Measurements from ENCODE around the gene NINJ2. TPM values are rescaled to one million over a fixed set of nuclear protein-coding genes. Genes with fewer than 3 reads are reported as not detected.

The NINJ2 gene
- total and polyA plus RNA-seq, 10 of the 15 experiments (the other 5 are each of a cell fraction or from before 2014, with no cell fraction given): 8.9 to 51.6 (median 21.3) TPM

- H2AFZ ChIP-seq (ENCODE audit: control insufficient read depth, low read depth, low read length): no peak overlapping the region
- ChIA-PET CTCF (interaction anchor here (1.2 to 2.1 kb wide), 4 partner anchors 20 to 168 kb away, joined by 3 to 7 read pairs (median 4); no protein-coding TSS in a partner anchor), SMC1A (ENCODE audit: uncharacterized antibody, unreplicated experiment) (interaction anchor here (0.9 to 4.0 kb wide), 9 partner anchors 13 to 169 kb away, joined by 3 to 22 read pairs (median 5); no protein-coding TSS in a partner anchor), RAD21 (ENCODE audit: unreplicated experiment) (interaction anchor here (1.0 to 6.1 kb wide), 4 partner anchors 17 to 94 kb away, joined by 3 to 49 read pairs (median 4); no protein-coding TSS in a partner anchor), POLR2A (interaction anchor here (0.7 to 5.9 kb wide), 8 partner anchors 13 to 105 kb away, joined by 3 to 47 read pairs (median 4); partner anchors contain the start of gene NINJ2)
- no peak overlapping the region for H3K9ac ChIP-seq (ENCODE audit: control insufficient read depth, insufficient read depth, low read length)
- H3K36me3 ChIP-seq (ENCODE audit: control insufficient read depth in 2 of 2, insufficient read depth in 2 of 2, low read length in 1 of 2): peaks cover 0 to 8% of the 10 kb centered on the region in 2 experiments; a peak in 1 of 4 replicates
- no TSS peak for BruUV-seq (replicated peaks)
- WGBS (ENCODE audit: insufficient coverage, insufficient replicate concordance, low lambda C conversion rate, missing lambda C conversion rate): 74% methylated on average over 8 of the region's 8 CpGs
- no peaks in the 10 kb centered on the region for H3K27me3 ChIP-seq (replicated peaks in 1 of 2; ENCODE audit: control insufficient read depth in 2 of 2, insufficient read depth in 2 of 2, low read length in 1 of 2)
- in situ Hi-C loops (cut with MboI): no loop called here
- ATAC-seq (no peak), FAIRE-seq (no peak), DNase-seq (ENCODE audit: low read depth, low spot score) (no peak)
- TF ChIP-seq NBN (IDR thresholded peaks at IDR 0.05) (no peak), SUZ12 (IDR thresholded peaks at IDR 0.05; ENCODE audit: unreplicated experiment) (no peak)
- no peak overlapping the region for H3K27ac ChIP-seq (ENCODE audit: control insufficient read depth, insufficient read depth)
- no peaks in the 10 kb centered on the region for H3K9me3 ChIP-seq (replicated peaks; ENCODE audit: control insufficient read depth, insufficient read depth, low read length)
- peaks cover 23% of the 10 kb centered on the region for H3K79me2 ChIP-seq (ENCODE audit: control insufficient read depth, insufficient read depth, low read length)
- no peaks in the 10 kb centered on the region for H4K20me1 ChIP-seq (ENCODE audit: control insufficient read depth, insufficient read depth)
- peaks cover 52% of the 10 kb centered on the region for H3K4me1 ChIP-seq (ENCODE audit: control insufficient read depth, insufficient read depth, low read length)
- H3K4me3 ChIP-seq: no peak overlapping the region
- H3K4me2 ChIP-seq (ENCODE audit: control insufficient read depth, insufficient read depth): peak overlapping the region; percentile 92; the same call in 1 of the 2 replicates
- intact Hi-C loops (cut with micrococcal nuclease; ENCODE audit: unreplicated experiment): no loop called here
Measured at GRCh38 chr12:645563-646071, 17.6 kb downstream of the NINJ2 start.

- in situ Hi-C loops (cut with MboI): no loop called here
- Histone ChIP-seq H3K9me3 (replicated peaks; ENCODE audit: control insufficient read depth, insufficient read depth, low read length) (no peaks in the 10 kb centered on the region), H3K4me1 (ENCODE audit: control insufficient read depth, insufficient read depth, low read length) (peaks cover 53% of the 10 kb centered on the region), H3K36me3 (ENCODE audit: control insufficient read depth in 2 of 2, insufficient read depth in 2 of 2, low read length in 1 of 2) (peaks cover 0 to 8% of the 10 kb centered on the region in 2 experiments; a peak in 1 of 4 replicates), H2AFZ (ENCODE audit: control insufficient read depth, low read depth, low read length) (no peak overlapping the region), H3K79me2 (ENCODE audit: control insufficient read depth, insufficient read depth, low read length) (peaks cover 23% of the 10 kb centered on the region), H3K27me3 (replicated peaks in 1 of 2; ENCODE audit: control insufficient read depth in 2 of 2, insufficient read depth in 2 of 2, low read length in 1 of 2) (no peaks in the 10 kb centered on the region), H3K27ac (ENCODE audit: control insufficient read depth, insufficient read depth) (peak overlapping the region; percentile 40), H3K4me3 (peak overlapping the region; percentile 82), H3K4me2 (ENCODE audit: control insufficient read depth, insufficient read depth) (peak overlapping the region; percentile 92), H4K20me1 (ENCODE audit: control insufficient read depth, insufficient read depth) (no peaks in the 10 kb centered on the region), H3K9ac (ENCODE audit: control insufficient read depth, insufficient read depth, low read length) (peak overlapping the region; percentile 89)
- WGBS (ENCODE audit: insufficient coverage, insufficient replicate concordance, low lambda C conversion rate, missing lambda C conversion rate): 79% methylated on average over 6 of the region's 6 CpGs
- ChIA-PET RAD21 (ENCODE audit: unreplicated experiment) (interaction anchor here (1.0 to 6.1 kb wide), 7 partner anchors 14 to 106 kb away, joined by 3 to 49 read pairs (median 4); partner anchors contain the start of gene WNK1), SMC1A (ENCODE audit: uncharacterized antibody, unreplicated experiment) (interaction anchor here (0.9 to 4.0 kb wide), 12 partner anchors 12 to 169 kb away, joined by 3 to 22 read pairs (median 5); no protein-coding TSS in a partner anchor), CTCF (interaction anchor here (1.7 to 2.1 kb wide), 3 partner anchors 19 to 169 kb away, joined by 4 to 7 read pairs (median 4); no protein-coding TSS in a partner anchor), POLR2A (interaction anchor here (0.6 to 5.9 kb wide), 8 partner anchors 12 to 459 kb away, joined by 3 to 47 read pairs (median 4); partner anchors contain the start of genes NINJ2 and WNK1)
- no peak for DNase-seq (ENCODE audit: low read depth, low spot score)
- no peak for FAIRE-seq
- no peak for ATAC-seq
- TF ChIP-seq MTA2 (IDR thresholded peaks at IDR 0.05; ENCODE audit: low read depth): no peak
- TF ChIP-seq MEF2B (IDR thresholded peaks at IDR 0.05; ENCODE audit: partially characterized antibody, poor library complexity, severe bottlenecking): no peak
- no peak for TF ChIP-seq PAX5 (IDR thresholded peaks at IDR 0.05; ENCODE audit: borderline replicate concordance, low read depth, low read length)
- no peak for TF ChIP-seq BCLAF1 (IDR thresholded peaks at IDR 0.05)
- no peak for TF ChIP-seq EED (IDR thresholded peaks at IDR 0.05; ENCODE audit: low read depth)
- no peak for TF ChIP-seq HCFC1 (IDR thresholded peaks at IDR 0.05; ENCODE audit: low read length)
- TF ChIP-seq NBN (IDR thresholded peaks at IDR 0.05): no peak
- no peak for TF ChIP-seq TCF12 (IDR thresholded peaks at IDR 0.05; ENCODE audit: low read depth, low read length)
- no peak for TF ChIP-seq KAT2A (conservative IDR thresholded peaks at IDR 0.05; ENCODE audit: control insufficient read depth, low read depth, low read length)
- intact Hi-C loops (cut with micrococcal nuclease; ENCODE audit: unreplicated experiment): no loop called here
- BruUV-seq (replicated peaks): no TSS peak
Measured at GRCh38 chr12:644818-645552, 18.3 kb downstream of the NINJ2 start.

All from GM12878 (cell line).